Stimulated activated CD4-positive, alpha-beta T cell treated with anti-CD3 and anti-CD28 coated beads, TNF-alpha, amount 100 ng/mL, for 48 hours (primary cell): Measurements from ENCODE around the gene PPFIBP2.

Source experiments
- DNase-seq, 3 donors: peaks; one replicate each; pipeline ENCODE4 v3.0.0-alpha.2; 2020; ENCODE audit warnings: low read depth in 3 of 3

PPFIBP2 gene

DNA sequence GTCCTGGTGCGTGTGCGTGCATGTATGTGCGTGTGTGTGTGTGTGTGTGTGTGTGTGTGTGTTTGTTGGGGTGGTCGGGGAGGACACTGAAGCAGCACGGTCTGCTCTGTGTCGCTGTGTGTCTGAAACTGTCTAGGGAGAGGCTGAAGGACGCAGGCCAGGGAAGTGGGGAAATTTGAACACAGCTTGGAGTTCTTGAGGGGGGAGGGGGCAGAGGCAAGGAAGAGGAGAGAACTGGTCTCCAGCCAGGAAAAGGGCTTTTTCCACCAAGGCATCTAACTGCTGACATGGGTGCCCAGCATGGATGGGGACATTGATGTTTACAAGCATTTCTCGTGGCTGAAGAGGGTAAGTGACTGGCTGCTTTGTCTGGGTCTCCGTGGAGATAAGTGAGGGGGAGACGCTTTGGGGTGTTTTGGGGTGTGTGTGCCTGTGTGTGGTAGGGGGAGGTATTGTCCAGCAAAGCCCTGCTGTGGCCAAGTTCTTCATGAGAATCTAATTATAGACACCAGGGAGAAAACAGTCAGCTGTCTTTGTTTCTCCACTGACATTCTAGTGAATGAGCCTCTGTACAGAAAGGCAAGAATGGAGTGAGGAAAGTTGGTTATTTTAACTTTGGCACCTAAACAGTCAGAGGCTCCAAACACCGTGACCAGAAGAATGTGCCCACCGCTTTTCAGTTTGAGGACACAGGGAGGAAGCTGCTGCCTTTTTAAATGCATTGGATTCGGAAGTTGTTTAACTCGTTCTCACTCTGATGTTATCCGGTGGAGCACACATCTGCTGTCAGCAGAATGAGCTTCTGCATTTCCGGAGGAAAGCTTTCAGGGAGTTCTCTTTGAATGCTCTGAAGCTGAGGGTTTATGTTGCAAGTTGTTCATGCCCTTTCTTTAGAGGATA is 63.7 kb downstream of the PPFIBP2 start:
- DNase-seq, result no peak

GRCh38 chr11:7578276-7578955 is 64.6 kb downstream of the PPFIBP2 start:
- DNase-seq, result no peak

GRCh38 chr11:7579361-7579791 is 65.6 kb downstream of the PPFIBP2 start:
- DNase-seq, result no peak

DNA sequence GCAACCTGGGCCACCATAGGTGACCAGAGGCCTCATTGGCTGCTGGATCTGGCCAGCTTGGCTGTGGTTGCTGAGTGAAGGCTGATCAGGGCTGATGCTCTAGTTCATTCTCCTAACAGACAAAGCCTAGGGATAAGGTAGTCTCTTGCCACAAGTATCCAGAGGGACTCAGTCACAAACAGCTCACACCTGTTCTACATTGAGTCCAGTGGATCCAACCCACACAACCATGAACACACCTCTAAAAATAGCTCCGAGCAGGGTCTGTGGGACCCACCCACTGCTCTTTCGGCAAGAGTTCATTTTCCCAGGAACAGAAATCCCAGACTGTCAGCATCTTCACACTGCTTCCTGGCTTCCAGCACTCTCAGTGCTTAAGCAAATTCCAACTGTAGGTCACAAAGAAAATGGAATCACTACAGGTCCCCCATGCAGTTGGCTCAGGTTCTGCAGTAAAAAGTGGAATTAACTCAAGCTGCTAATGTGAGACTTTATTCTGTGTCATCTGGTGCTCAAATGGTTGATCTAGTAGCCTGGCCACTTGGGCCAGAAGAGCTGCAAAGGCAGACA is 67.3 kb downstream of the PPFIBP2 start:
- DNase-seq, result no peak

- no peak for DNase-seq
Observed at GRCh38 chr11:7582338-7582985, 68.7 kb downstream of the PPFIBP2 start.

DNA sequence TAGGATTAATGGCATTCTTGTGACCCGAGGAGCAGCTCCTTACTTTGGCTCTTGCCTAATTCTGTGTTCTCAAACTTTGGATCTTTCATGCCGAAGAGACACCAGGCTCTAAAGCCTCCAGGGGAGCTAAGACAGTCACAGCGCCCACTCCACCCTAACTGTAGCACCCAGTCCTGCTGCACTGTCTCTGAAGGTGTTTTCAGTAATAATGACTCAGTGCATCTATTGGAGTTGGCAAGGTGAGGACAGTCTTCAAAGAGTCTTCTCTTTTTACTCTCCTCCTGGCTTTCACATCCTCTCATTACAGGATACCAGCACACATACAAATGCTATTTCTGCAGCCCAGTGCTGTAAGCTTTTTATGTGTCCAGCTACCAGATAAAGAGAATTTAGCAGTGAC is 69.4 kb downstream of the PPFIBP2 start:
- DNase-seq, result no peak

- no peak for DNase-seq
Observed at GRCh38 chr11:7584910-7585309, 71.1 kb downstream of the PPFIBP2 start.

GRCh38 chr11:7585816-7586215 is 72.0 kb downstream of the PPFIBP2 start:
- DNase-seq, result no peak

DNA sequence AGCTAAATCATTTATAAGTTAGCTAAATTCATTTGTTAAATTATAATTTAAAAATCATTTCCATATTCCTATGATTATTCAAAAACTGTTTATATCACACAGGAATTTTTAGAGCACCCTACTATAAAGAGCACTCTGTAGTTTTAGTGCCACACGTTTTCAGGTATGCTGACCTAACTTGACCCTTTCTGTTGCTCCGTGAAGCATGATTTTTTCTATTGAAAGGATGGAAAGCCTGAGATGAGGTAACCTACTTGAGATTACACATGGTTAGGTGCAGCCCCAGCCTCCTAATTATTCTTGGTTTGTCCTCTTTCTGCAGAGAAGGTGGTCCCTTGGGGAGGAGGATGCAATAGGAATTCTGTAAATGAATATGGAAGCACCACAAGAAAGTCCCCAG is 72.6 kb downstream of the PPFIBP2 start:
- DNase-seq, result no peak

GRCh38 chr11:7587712-7588111 is 73.9 kb downstream of the PPFIBP2 start:
- DNase-seq, result no peak

DNA sequence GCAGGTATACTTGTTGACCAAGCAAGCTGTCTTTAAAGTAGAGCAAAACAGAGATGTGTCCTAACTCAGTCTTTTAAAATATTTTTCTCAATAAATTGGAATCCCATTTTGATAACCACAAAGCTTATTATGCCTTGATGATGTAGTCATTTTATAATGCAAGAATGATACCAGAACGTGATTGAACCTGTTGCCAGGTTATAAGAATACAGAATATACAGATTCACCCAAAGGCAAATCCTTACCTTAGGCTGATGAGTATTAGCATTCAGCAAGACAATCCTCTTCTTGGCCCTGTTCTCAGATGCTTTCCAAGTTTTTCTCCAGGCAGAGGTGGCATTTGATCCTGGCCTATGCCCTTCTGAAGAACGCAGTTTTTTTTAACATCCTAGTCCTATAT is 76.1 kb downstream of the PPFIBP2 start:
- no peak for DNase-seq

GRCh38 chr11:7590529-7590928 is 76.7 kb downstream of the PPFIBP2 start:
- no peak for DNase-seq

- DNase-seq, result no peak
Observed at GRCh38 chr11:7591107-7591894, 77.5 kb downstream of the PPFIBP2 start.

DNA sequence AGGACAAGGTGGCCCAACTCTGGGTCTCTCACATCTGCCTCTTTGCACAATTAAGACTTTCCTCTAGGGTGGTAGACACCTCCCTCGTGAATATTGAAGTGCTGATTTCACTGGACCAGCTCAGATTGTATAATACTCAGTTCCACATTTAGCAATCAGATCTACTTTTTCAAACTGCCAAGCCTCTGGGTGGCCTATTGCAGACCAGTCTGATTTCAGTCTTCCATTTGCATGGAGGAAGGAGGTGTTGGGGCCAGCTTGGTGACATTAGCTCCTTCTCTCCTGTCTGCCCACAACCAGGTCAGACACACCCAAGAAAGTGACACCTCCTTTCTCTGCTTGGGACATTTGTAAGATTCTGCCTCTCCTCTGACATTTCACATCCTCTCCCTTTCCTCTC is 78.2 kb downstream of the PPFIBP2 start:
- no peak for DNase-seq

GRCh38 chr11:7592711-7593110 is 78.9 kb downstream of the PPFIBP2 start:
- DNase-seq, result no peak

DNA sequence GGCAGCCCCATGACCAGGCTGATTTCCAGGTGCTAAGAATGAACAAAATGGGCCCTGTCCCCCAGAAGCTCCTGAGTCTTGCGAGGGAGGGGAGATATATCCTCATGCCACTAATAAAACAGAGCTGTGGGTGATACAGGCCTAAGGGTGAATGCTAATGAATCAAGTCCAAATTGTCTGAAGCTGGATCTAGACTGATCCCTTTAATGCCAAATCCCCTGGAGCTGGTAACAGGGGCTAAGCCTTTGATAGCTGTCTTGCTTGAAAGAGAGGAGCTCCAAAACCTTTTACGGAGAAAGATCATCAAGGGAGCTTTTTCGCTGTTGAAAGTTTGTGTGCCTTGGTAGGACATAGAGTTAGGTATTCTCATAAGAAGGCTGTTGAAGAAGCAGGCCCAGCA is 79.7 kb downstream of the PPFIBP2 start:
- no peak for DNase-seq

DNA sequence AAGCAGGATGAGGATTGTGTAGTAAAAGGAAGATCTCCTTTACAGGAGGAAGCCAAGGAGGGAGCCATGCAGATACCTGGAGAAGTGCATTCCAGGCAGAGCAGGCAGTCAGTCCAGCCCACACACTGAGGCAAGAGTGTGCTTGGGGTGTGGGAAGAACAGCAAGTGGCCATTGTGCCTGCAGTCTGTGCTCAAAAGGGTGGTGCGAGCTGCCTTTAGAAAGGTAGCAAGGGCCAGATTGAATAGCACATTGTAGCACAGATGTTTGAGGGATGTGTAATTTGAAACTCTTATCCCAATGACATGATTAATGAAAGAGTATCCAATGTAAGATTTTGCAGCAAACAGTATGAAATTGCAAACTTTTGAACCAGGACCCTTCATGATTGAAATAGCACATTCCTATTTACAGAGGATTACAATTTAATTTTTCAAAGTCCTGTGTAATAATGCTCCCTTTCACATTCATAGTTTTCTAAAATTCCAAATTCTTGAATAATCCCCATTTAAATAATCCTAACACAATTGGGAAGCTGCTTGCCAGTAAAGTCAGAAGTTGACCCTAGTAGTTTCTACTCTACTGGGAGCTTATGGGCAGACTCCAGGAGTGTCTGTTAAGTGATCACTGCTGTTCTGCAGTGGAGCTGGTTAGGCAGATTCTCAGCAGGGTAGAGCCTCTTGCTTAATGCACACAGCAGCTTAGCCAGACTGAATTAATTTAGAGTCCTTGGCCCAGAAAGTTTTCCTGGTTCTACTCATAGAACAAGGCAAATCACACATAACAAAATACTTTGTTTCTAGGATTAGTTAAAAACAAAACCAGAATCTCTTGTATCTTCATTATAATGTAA is 81.4 kb downstream of the PPFIBP2 start:
- DNase-seq, result no peak

GRCh38 chr11:7595951-7596350 is 82.2 kb downstream of the PPFIBP2 start:
- DNase-seq, result no peak

DNA sequence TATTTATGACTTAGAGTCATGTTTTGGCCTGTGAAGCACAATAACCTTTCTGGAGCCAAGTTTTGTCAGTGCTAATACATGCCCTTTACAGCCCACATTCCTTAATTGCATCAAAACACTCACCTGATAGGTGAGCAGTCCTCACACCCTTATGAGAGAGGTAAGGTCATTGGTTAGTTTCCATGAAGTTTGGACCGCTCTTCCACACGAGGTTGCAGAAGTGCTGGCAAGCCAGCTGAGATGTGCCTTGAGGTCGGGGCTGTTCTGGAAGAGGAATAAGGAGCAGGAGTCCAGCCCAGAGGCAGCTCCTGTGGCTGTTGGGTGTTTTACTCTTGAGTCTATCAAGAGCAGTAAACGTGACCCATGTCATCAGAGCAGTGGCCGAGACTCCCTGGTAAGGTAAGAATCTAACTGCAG is 83.2 kb downstream of the PPFIBP2 start:
- no peak for DNase-seq

- no peak for DNase-seq
Observed at GRCh38 chr11:7597620-7598019, 83.8 kb downstream of the PPFIBP2 start.

DNA sequence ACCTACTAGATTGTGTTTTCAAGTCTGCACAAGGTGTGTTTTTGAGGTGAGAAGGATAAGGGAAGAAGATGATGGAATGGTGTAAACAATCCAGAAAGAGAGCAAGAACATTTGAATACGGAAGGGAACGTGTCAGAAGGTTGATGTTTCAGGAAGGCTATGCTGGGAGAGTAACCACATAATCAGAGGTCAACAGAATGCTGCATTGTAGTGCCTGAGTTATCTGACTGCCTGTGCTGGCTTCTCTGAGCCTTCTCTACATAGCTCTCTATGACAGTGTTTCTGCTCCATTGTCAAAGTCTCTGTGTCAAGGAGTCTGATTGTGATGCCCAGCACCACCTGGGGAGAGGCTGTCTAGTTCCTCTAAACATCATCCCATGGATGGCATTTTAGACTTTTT is 85.4 kb downstream of the PPFIBP2 start:
- DNase-seq, result no peak
